Brain microvascular endothelial cell (primary cell): ENCODE measurements around the gene STING1.

ENCODE experiments used
- DNase-seq: peaks from one replicate; pipeline ENCODE4 v3.0.0-alpha.2; 2020
- H3K27ac ChIP-seq: fragments of 250-450 bp; sonication (Bioruptor Pico); 2 replicates; pipeline ENCODE4 v1.5.1; 2020; ENCODE audit warnings: mild to moderate bottlenecking, moderate library complexity
- H3K27me3 ChIP-seq: fragments of 250-450 bp; sonication (Bioruptor Pico); replicated peaks from 2 replicates; pipeline ENCODE4 v1.5.1; 2020; ENCODE audit warnings: mild to moderate bottlenecking
- H3K36me3 ChIP-seq: fragments of 250-450 bp; sonication (Bioruptor Pico); replicated peaks from 2 replicates; pipeline ENCODE4 v1.5.1; 2020; ENCODE audit warnings: mild to moderate bottlenecking
- H3K4me3 ChIP-seq: 2 replicates; pipeline ENCODE4 v1.5.1; 2011; ENCODE audit warnings: low read depth, mild to moderate bottlenecking, control low read depth, low read length, moderate library complexity
- CTCF ChIP-seq: IDR thresholded peaks from 2 replicates; pipeline ENCODE4 v1.5.1; 2011; ENCODE audit warnings: low read depth, mild to moderate bottlenecking, moderate library complexity, low read length, control low read depth, inconsistent platforms; ENCODE audit errors: missing control alignments
- in situ Hi-C: cut with HindIII; loops from 2 replicates; pipeline ENCODE4 v1.10.0; 2017; ENCODE audit warnings: low sequenced_read_pairs, low pct_ligation_motif_present

STING1 gene

DNA sequence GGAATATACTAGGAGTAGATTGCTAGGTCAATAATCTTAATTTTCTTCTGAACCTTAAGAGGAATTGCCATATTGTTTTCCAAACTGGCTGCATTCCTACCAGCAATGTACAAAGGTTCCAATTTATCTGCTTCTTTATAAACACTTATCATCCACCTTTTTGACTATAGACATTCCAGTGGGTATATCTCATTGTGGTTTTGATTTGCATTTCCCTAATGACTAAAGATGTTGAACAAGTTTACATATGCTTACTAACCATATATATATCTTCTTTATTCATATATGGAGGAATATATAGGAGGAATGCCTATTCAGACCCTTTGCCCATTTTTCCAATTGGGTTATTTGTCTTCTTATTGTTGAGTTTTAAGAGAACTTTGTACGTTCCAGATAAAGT is 50.9 kb downstream of the STING1 start:
- in situ Hi-C loops, result no loop called here
- peaks cover 6% of the 10 kb centered on the region for H3K36me3 ChIP-seq

DNA sequence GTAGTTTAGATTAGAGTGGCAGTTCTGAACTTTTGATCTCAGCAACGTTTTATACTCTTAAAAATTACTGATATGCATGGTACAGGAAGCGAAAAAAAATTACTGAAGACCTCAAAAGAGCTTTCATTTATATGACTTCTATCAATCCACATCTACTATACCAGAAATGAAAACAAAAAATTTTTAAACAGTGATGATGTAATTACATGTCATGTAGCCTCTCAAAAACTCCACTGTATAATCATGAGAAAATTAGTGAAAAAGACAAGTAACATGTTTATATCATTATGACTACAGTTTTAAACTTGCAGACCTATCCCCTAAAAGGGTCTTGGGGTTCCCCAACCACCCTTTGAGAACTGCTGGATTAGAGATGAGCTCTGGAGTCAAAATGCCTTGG is 52.5 kb downstream of the STING1 start:
- in situ Hi-C loops, result no loop called here
- no peaks in the 10 kb centered on the region for H3K27me3 ChIP-seq
- H3K36me3 ChIP-seq, result peaks cover 10% of the 10 kb centered on the region
- DNase-seq, result no peak
- H3K4me3 ChIP-seq, result no peak overlapping the region
- H3K27ac ChIP-seq, result no peak overlapping the region
- TF ChIP-seq CTCF, result no peak

More for the DNA sequence above, 50.9 kb downstream of the STING1 start:
- Histone ChIP-seq H3K4me3 (no peak overlapping the region), H3K27ac (no peak overlapping the region), H3K27me3 (no peaks in the 10 kb centered on the region)
- TF ChIP-seq CTCF, result no peak
- DNase-seq, result no peak

- DNase-seq, result peak; percentile 8
- H3K27me3 ChIP-seq, result no peaks in the 10 kb centered on the region
- peaks cover 20% of the 10 kb centered on the region for H3K36me3 ChIP-seq
- no peak overlapping the region for H3K4me3 ChIP-seq
- H3K27ac ChIP-seq, result no peak overlapping the region
- TF ChIP-seq CTCF, result no peak
- in situ Hi-C loops, result no loop called here
Observed at GRCh38 chr5:139426203-139426885, 56.2 kb downstream of the STING1 start.
